Measurements from ENCODE around the gene DNAJC15. TPM values are rescaled to one million over a fixed set of nuclear protein-coding genes. Genes with fewer than 3 reads are reported as not detected.

Gene DNAJC15
- total and polyA plus RNA-seq, 2 of the 4 experiments (the other 2 are of a cell fraction), result 7.0 to 22.0 TPM

DNA sequence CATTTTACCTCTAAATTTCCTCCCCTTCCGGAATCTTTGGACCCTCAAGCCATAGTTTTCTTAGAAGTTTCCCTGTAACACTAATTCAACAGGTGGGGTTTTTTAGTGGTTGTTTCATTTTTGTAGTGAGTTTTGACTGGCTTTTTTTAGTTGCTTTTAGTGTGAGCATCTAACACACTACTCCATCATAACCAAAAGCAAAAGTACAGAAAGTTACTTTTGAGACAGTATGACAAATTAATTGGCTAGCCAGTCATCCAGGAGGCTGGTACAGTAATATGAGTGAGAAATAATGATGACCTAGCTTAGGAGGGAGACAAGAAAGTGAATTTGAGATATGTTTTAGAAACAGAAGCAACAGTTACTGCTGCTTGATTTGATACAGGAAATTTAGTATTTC is 71.5 kb downstream of the DNAJC15 start:
- no peaks in the 10 kb centered on the region for H3K27me3 ChIP-seq (ENCODE audit: control insufficient read depth, insufficient read depth, low read length)
- no peak overlapping the region for H3K23ac ChIP-seq (ENCODE audit: low read depth, low read length)
- in situ Hi-C loops (cut with MboI; ENCODE audit: low sequenced_read_pairs) (loop anchor here (10.0 kb wide), 1 partner anchor 700 kb away; no protein-coding TSS in a partner anchor), intact Hi-C loops (cut with micrococcal nuclease) (no loop called here), dilution Hi-C loops (cut with HindIII; ENCODE audit: low sequenced_read_pairs, unreplicated experiment) (no loop called here)
- no peak overlapping the region for H3K56ac ChIP-seq (ENCODE audit: extremely low read depth, insufficient read depth, low read length)
- H2AK9ac ChIP-seq (replicated peaks; ENCODE audit: low read depth, low read length, poor library complexity), result no peak overlapping the region
- H2BK120ac ChIP-seq (ENCODE audit: low read depth, low read length), result no peak overlapping the region
- ATAC-seq (ENCODE audit: low read depth), result no peak
- no peak overlapping the region for H4K91ac ChIP-seq (ENCODE audit: insufficient read depth, low read depth, low read length)
- no peak overlapping the region for H2AFZ ChIP-seq (replicated peaks; ENCODE audit: low read length, poor library complexity)
- H3K79me1 ChIP-seq (ENCODE audit: low read depth in 1 of 2, low read length in 2 of 2), result peaks cover 11 to 12% of the 10 kb centered on the region in 2 experiments; a peak in 3 of 4 replicates
- H2BK20ac ChIP-seq (ENCODE audit: low read depth, low read length), result no peak overlapping the region
- ChIA-PET CTCF (no interaction called here), POLR2A (ENCODE audit: unreplicated experiment) (no interaction called here)
- H3K4me3 ChIP-seq (ENCODE audit: insufficient read depth, low read depth, low read length), result no peak overlapping the region
- peaks cover 2% of the 10 kb centered on the region; the same call in 1 of the 2 replicates for H3K36me3 ChIP-seq (ENCODE audit: control insufficient read depth, insufficient read depth, low read length)
- H3K4ac ChIP-seq (ENCODE audit: low read depth, low read length), result no peak overlapping the region
- TF ChIP-seq CEBPB (IDR thresholded peaks at IDR 0.05; ENCODE audit: low read depth, low read length) (no peak), CHD1 (IDR thresholded peaks at IDR 0.05; ENCODE audit: low read depth, low read length) (no peak), NFE2L2 (IDR thresholded peaks at IDR 0.05; ENCODE audit: low read depth, low read length) (no peak), MAZ (IDR thresholded peaks at IDR 0.05; ENCODE audit: borderline replicate concordance, low read depth, low read length) (no peak), POLR2A (IDR thresholded peaks at IDR 0.05; ENCODE audit: low read depth, low read length) (no peak), RCOR1 (IDR thresholded peaks at IDR 0.05; ENCODE audit: insufficient replicate concordance, low read length) (no peak)
- TF ChIP-seq, protein P1, sequence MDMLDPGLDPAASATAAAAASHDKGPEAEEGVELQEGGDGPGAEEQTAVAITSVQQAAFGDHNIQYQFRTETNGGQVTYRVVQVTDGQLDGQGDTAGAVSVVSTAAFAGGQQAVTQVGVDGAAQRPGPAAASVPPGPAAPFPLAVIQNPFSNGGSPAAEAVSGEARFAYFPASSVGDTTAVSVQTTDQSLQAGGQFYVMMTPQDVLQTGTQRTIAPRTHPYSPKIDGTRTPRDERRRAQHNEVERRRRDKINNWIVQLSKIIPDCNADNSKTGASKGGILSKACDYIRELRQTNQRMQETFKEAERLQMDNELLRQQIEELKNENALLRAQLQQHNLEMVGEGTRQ (IDR thresholded peaks at IDR 0.05; ENCODE audit: low read depth, low read length), result no peak
- no peaks in the 10 kb centered on the region for H3K9me3 ChIP-seq (ENCODE audit: control insufficient read depth, insufficient read depth, low read length)
- no peak overlapping the region for H2BK5ac ChIP-seq (ENCODE audit: low read depth, low read length, poor library complexity, severe bottlenecking)
- H2BK15ac ChIP-seq (ENCODE audit: low read depth, low read length), result no peak overlapping the region
- no CpG with 5 or more reads among the region's 1 CpG for WGBS, 2 experiments (ENCODE audit: extremely low coverage in 2 of 2, insufficient read length in 1 of 2)
- no peak for DNase-seq
- no peak overlapping the region for H2AK5ac ChIP-seq (ENCODE audit: low read depth, low read length)
- H4K20me1 ChIP-seq (ENCODE audit: insufficient read depth, low read length), result no peaks in the 10 kb centered on the region
- H3K27ac ChIP-seq (ENCODE audit: insufficient read depth, low read length), result no peak overlapping the region
- H3K9ac ChIP-seq (ENCODE audit: low read depth, low read length), result no peak overlapping the region
- H3K14ac ChIP-seq (replicated peaks; ENCODE audit: low read depth, low read length), result no peak overlapping the region
- no TSS peak for BruUV-seq (replicated peaks)
- H4K8ac ChIP-seq (ENCODE audit: low read depth in 2 of 2, low read length in 2 of 2), result no peak overlapping the region
- H4K5ac ChIP-seq (ENCODE audit: low read depth, low read length), result no peak overlapping the region
- peak overlapping the region; percentile 66; the same call in 1 of the 2 replicates for H3K4me2 ChIP-seq (ENCODE audit: low read depth, low read length)
- H3K4me1 ChIP-seq (ENCODE audit: control insufficient read depth, insufficient read depth, low read length), result peaks cover 2% of the 10 kb centered on the region
- no peak overlapping the region for H3K18ac ChIP-seq (ENCODE audit: low read depth, low read length)
- H3K9me1 ChIP-seq (ENCODE audit: insufficient read depth, low read length), result 0 out of 2 replicates have a peak, but pooled peaks cover 5% of the 10 kb centered on the region
